Neural cell (in vitro differentiated cells): ENCODE results near the gene PPP2R1A. TPM values are rescaled to one million over a fixed set of nuclear protein-coding genes. Genes with fewer than 3 reads are reported as not detected.

Experiments
- H2AFZ ChIP-seq: fragments of 200-600, 300-800 bp; sonication (generic), shearing (Covaris generic); 2 replicates; pipeline ENCODE4 v1.6.0; 2014; ENCODE audit warnings: low read depth, mild to moderate bottlenecking, antibody characterized with exemption, low read length, moderate library complexity
- H3F3A ChIP-seq: fragments of 200-600 bp; shearing (Covaris generic); 2 replicates; pipeline ENCODE4 v1.6.1; 2016; ENCODE audit warnings: mild to moderate bottlenecking, moderate library complexity, mixed read lengths, antibody characterized with exemption, low read length; ENCODE audit not compliant: insufficient read depth, poor library complexity, severe bottlenecking
- H3K27ac ChIP-seq: fragments of 200-600, 300-800 bp; sonication (generic), shearing (Covaris generic); 2 replicates; pipeline ENCODE4 v1.5.1; 2014; ENCODE audit warnings: mild to moderate bottlenecking, low read length, moderate library complexity
- H3K27me3 ChIP-seq: fragments of 300-800, 200-600 bp; sonication (generic), shearing (Covaris generic); 2 replicates; pipeline ENCODE4 v1.6.0; 2014; ENCODE audit warnings: mild to moderate bottlenecking, low read depth, low read length, moderate library complexity; ENCODE audit not compliant: insufficient read depth
- H3K36me3 ChIP-seq: fragments of 300-800, 200-600 bp; sonication (generic), shearing (Covaris generic); 2 replicates; pipeline ENCODE4 v1.5.1; 2014; ENCODE audit warnings: mild to moderate bottlenecking, antibody characterized with exemption, low read length, moderate library complexity; ENCODE audit not compliant: insufficient read depth
- H3K4me2 ChIP-seq: fragments of 300-800, 200-600 bp; sonication (generic), shearing (Covaris generic); 2 replicates; pipeline ENCODE4 v1.6.0; 2014; ENCODE audit warnings: mild to moderate bottlenecking, low read length
- H3K4me3 ChIP-seq: fragments of 300-800, 200-600 bp; sonication (generic), shearing (Covaris generic); 2 replicates; pipeline ENCODE4 v1.5.1; 2014; ENCODE audit warnings: mild to moderate bottlenecking, low read length, moderate library complexity
- H3K79me2 ChIP-seq: fragments of 200-600 bp; shearing (Covaris generic); replicated peaks from 2 replicates; pipeline ENCODE4 v1.6.0; 2014; ENCODE audit warnings: mild to moderate bottlenecking, low read length, moderate library complexity; ENCODE audit not compliant: insufficient read depth
- H3K9ac ChIP-seq: fragments of 300-800, 200-600 bp; sonication (generic), shearing (Covaris generic); 2 replicates; pipeline ENCODE4 v1.6.1; 2016; ENCODE audit warnings: mild to moderate bottlenecking, low read length, mixed read lengths
- H3K9me2 ChIP-seq: fragments of 200-600 bp; shearing (Covaris generic); 2 replicates; pipeline ENCODE4 v1.6.1; 2016; ENCODE audit warnings: mild to moderate bottlenecking, low read length, mixed read lengths; ENCODE audit not compliant: insufficient read depth
- H3K9me3 ChIP-seq: fragments of 200-600, 300-800 bp; sonication (generic), shearing (Covaris generic); 2 replicates; pipeline ENCODE4 v1.6.1; 2016; ENCODE audit warnings: mild to moderate bottlenecking, mixed run types, low read length, moderate library complexity, mixed read lengths
- H4K20me1 ChIP-seq: fragments of 200-600 bp; shearing (Covaris generic); 2 replicates; pipeline ENCODE4 v1.6.1; 2016; ENCODE audit warnings: mild to moderate bottlenecking, mixed run types; ENCODE audit not compliant: insufficient read depth
- EP300 ChIP-seq: fragments of 450-650 bp; conservative IDR thresholded peaks from 2 replicates; pipeline ENCODE4 v1.6.1; 2014; ENCODE audit warnings: antibody characterized with exemption, mild to moderate bottlenecking, moderate library complexity; ENCODE audit not compliant: poor library complexity, severe bottlenecking
- EZH2 ChIP-seq: fragments of 200-600, 300-800 bp; shearing (Covaris generic), sonication (generic); IDR thresholded peaks from 2 replicates; pipeline ENCODE4 v1.6.1; 2014; ENCODE audit warnings: antibody characterized with exemption, low read length, borderline replicate concordance, mild to moderate bottlenecking; ENCODE audit not compliant: insufficient read depth, poor library complexity, severe bottlenecking
- MXI1 ChIP-seq: fragments of 450-650 bp; conservative IDR thresholded peaks from 2 replicates; pipeline ENCODE4 v1.6.1; 2014; ENCODE audit warnings: antibody characterized with exemption, mild to moderate bottlenecking; ENCODE audit not compliant: poor library complexity, severe bottlenecking
- POLR2AphosphoS5 ChIP-seq: IDR thresholded peaks from 2 replicates; pipeline ENCODE4 v1.6.1; 2012
- RAD21 ChIP-seq: fragments of 450-650 bp; conservative IDR thresholded peaks from 2 replicates; pipeline ENCODE4 v1.6.1; 2014; ENCODE audit warnings: antibody characterized with exemption, mild to moderate bottlenecking, moderate library complexity
- REST ChIP-seq: IDR thresholded peaks from 2 replicates; pipeline ENCODE4 v1.6.1; 2012; ENCODE audit warnings: borderline replicate concordance
- SMC3 ChIP-seq: fragments of 450-650 bp; conservative IDR thresholded peaks from 2 replicates; pipeline ENCODE4 v1.6.1; 2014; ENCODE audit warnings: antibody characterized with exemption, mild to moderate bottlenecking, moderate library complexity; ENCODE audit not compliant: poor library complexity
- TAF1 ChIP-seq: IDR thresholded peaks from 2 replicates; pipeline ENCODE4 v1.6.1; 2012; ENCODE audit warnings: low read depth
- polyA plus RNA-seq: library from polyadenylated mRNA; depleted of rRNA; stranded (reverse); fragments of >200 nt; gene quantifications from 2 replicates; pipeline ENCODE4 v1.2.3, GENCODE V29; 2014
- TF ChIP-seq, protein P1 (sequence below): fragments of 450-650 bp; IDR thresholded peaks from 2 replicates; pipeline ENCODE4 v1.5.1; 2014; ENCODE audit warnings: antibody characterized with exemption, mild to moderate bottlenecking, moderate library complexity; ENCODE audit not compliant: poor library complexity, severe bottlenecking

The PPP2R1A gene
- polyA plus RNA-seq, 1 donor from 2014 or later, result 394 TPM

DNA sequence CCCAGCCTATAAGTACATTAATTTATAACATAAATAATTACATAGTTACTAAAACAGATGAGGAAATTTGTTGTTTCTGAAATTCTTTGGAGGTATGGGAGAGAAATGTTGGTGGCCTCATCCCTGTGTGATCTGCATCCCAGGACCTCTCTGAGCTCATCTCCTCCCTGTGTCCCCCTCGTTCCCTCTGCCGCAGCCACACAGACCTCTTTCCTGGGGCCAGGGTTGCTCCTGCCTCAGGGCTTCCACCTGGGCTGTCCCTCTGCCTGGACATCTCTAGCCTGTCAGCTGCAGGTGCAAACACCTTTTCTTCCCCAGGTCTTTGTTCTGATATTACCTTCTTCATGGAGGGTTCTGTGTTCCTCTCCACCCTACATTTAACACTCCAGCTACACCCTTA lies 83.4 kb downstream of the PPP2R1A start:
- H4K20me1 ChIP-seq, result no peaks in the 10 kb centered on the region
- no peak overlapping the region for H3K4me2 ChIP-seq
- H3K9ac ChIP-seq, result no peak overlapping the region
- TF ChIP-seq EZH2 (no peak), SMC3 (no peak), REST (no peak), RAD21 (no peak), TAF1 (no peak), POLR2AphosphoS5 (no peak), MXI1 (no peak), EP300 (no peak)
- TF ChIP-seq, protein P1, sequence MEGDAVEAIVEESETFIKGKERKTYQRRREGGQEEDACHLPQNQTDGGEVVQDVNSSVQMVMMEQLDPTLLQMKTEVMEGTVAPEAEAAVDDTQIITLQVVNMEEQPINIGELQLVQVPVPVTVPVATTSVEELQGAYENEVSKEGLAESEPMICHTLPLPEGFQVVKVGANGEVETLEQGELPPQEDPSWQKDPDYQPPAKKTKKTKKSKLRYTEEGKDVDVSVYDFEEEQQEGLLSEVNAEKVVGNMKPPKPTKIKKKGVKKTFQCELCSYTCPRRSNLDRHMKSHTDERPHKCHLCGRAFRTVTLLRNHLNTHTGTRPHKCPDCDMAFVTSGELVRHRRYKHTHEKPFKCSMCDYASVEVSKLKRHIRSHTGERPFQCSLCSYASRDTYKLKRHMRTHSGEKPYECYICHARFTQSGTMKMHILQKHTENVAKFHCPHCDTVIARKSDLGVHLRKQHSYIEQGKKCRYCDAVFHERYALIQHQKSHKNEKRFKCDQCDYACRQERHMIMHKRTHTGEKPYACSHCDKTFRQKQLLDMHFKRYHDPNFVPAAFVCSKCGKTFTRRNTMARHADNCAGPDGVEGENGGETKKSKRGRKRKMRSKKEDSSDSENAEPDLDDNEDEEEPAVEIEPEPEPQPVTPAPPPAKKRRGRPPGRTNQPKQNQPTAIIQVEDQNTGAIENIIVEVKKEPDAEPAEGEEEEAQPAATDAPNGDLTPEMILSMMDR, result no peak
- H3K9me2 ChIP-seq, result no peaks in the 10 kb centered on the region
- H2AFZ ChIP-seq, result no peak overlapping the region
- peaks cover 11% of the 10 kb centered on the region for H3K36me3 ChIP-seq
- H3K4me3 ChIP-seq, result no peak overlapping the region
- no peaks in the 10 kb centered on the region for H3F3A ChIP-seq
- peaks cover 3% of the 10 kb centered on the region for H3K9me3 ChIP-seq
- no peaks in the 10 kb centered on the region for H3K27me3 ChIP-seq
- no peak overlapping the region for H3K27ac ChIP-seq
- H3K79me2 ChIP-seq, result peaks cover 64% of the 10 kb centered on the region

DNA sequence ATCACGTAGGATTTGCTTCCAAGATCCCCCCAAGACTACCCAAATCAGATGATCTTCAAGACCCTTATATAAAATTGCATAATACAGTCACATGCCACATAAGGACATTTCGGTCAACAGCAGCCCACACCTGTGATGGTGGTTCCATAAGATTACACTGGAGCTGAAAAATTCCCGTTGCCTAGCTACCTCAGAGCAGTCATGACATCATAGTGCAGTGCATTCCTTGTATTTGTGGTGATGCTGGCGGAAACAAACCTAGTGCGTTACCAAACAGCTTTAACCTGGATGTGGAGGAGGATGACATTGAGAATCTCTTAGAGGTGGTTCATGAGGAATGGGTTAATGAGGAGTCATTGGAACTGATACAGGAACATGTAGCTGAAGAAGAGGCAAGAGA lies 84.3 kb downstream of the PPP2R1A start:
- Histone ChIP-seq H3F3A (no peaks in the 10 kb centered on the region), H3K79me2 (peaks cover 73% of the 10 kb centered on the region), H4K20me1 (no peaks in the 10 kb centered on the region), H3K9me3 (peaks cover 3% of the 10 kb centered on the region), H3K27me3 (no peaks in the 10 kb centered on the region), H3K4me2 (no peak overlapping the region), H3K27ac (no peak overlapping the region), H3K36me3 (peaks cover 11% of the 10 kb centered on the region), H3K4me3 (no peak overlapping the region), H2AFZ (no peak overlapping the region), H3K9ac (no peak overlapping the region), H3K9me2 (no peaks in the 10 kb centered on the region)
- TF ChIP-seq, protein P1, result no peak
- TF ChIP-seq SMC3, result no peak
- no peak for TF ChIP-seq RAD21
- no peak for TF ChIP-seq POLR2AphosphoS5
- TF ChIP-seq TAF1, result no peak
- no peak for TF ChIP-seq REST
- TF ChIP-seq MXI1, result no peak
- no peak for TF ChIP-seq EZH2
- TF ChIP-seq EP300, result no peak
